ENCODE measurements around the gene IFT74.

- TF ChIP-seq CTCF (IDR thresholded peaks at IDR 0.05 in 8 of 11, conservative IDR thresholded peaks at IDR 0.05 in 3 of 11): no peak
- no peak for TF ChIP-seq POLR2A (IDR thresholded peaks at IDR 0.05)
Observed at GRCh38 chr9:26913138-26913668, 43.0 kb upstream of the IFT74 start.

Data from spleen (tissue), 7 donors.